Measurements from ENCODE around the gene DOCK1.

The DOCK1 gene

DNA sequence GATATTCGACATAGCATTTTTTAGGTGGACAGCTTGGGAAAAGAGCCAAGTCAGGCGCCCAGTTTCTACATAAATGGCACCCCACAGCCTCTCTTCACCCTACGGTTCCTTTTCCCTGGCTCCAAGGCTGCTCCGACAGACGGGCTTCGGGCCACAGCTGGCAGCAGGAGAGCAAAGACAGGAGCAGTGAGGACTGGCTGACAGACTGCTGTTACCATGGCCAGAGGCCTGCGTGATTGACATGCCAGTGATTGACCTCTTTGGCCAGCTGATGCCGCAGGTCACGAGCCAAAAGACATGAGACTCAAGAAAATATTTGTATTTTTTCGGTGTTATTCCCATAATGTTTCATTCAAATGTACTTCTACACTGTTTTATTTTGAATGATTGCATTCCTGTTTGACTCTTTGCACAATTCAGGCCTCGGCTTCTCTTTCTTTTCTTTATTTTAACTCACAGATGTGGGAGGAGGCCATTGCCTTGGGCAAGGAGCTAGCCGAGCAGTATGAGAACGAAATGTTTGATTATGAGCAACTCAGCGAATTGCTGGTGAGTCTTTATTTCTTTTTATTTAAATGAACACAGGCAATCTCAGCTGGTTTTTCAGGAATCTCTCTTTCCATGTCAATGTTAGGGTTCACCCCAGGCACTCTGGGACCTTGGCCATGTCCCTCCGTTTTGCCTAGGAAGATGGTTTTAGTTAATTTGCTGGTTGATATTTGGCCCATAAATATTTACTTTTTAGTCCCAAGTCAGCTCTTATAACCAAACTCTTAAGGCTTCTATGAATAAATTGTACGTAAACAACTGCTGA is 497.6 kb downstream of the DOCK1 start:
- no peak for DNase-seq (ENCODE audit: low spot score)

DNA sequence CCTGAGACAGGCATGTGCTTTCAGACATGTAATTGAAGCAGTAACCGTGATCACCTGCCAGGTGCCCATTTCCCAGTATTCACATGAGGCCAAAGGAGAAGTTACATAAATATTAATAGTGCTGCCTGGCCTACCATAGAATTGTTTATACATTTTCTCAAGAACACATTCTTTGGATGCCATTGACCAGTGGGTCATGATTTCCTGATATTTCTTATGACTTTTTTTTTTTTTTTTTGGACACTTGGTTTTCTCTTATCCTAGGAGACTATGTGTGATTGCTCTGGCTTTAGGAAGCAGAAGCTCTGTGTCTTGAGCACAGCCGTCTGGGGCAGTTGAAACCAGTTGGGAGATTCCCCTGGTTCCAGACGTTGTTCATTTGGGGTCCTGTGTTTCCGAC is 500.0 kb downstream of the DOCK1 start:
- DNase-seq (ENCODE audit: low spot score) = no peak

DNA sequence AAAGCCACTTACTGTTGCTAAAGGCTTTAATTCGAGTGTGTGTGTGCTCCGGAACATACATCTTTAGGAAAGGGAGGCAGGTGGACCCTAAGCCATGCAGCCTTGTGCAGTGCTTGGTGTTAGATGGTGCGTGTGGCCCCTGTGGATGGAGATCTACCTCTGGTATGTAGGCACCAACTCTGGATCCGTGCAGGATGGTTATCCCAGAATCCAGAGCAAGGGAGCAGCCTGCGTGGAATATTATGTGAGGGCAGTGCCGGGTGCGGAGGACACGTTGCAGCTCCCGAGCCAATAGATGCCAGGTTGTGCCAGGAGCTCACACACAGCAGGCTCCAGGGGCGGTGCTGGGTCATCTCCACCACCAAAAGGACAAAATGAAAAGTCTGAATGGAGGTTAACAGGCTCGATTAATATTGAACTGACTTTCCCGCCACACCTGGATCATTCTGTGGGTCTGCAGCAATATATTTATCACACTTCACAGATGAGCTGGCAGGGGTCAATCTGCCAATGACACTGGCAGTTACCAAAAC is 500.9 kb downstream of the DOCK1 start:
- DNase-seq (ENCODE audit: low spot score) = no peak

DNA sequence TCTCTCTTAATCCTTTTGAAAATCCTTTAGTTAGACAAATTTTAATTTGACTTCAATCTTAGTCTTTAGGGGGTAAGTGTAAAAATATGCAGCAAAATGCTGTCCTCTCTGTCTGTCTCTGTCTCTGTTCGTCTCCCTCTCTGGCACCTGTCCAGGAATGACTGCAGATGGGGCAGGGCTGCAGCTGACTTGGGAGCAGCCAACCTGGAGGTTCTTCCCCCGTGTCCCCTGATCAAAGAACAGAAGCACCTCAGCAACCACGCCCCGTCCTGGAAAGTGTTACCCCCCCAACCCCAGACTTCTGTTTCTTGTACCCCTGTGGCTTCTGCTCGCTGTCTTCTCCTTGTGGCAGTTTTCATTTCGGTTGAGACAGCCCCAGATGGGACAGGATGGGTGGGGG is 502.3 kb downstream of the DOCK1 start:
- DNase-seq (ENCODE audit: low spot score) = no peak

DNA sequence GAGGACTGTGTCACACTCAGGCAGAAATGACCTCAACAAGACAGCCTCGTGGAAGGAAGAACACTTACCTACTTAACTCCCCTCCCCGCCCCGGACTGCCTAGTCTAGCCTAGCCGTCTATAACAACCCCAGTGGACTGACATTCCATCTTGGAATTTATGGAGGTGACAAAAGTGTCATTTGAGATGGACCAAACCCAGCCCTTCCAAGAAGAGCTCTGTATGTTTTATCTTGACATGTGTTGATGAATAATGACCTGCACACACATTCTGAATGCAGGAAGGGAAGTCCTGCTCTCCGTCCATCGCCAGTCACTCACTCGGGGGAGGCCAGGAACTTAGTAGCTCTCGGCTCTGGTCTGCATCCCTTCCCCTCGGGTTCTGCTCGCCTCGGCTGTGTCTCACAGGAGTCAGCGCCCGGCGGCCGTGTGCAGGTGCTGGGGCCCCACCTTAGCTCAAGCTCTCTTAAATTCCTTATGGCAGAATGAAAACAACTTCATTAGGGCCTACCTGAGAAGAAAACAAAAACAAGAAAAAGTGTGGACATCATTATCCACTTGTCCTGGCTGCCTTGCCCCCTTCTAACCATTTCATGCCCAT is 503.0 kb downstream of the DOCK1 start:
- no peak for DNase-seq (ENCODE audit: low spot score)

DNA sequence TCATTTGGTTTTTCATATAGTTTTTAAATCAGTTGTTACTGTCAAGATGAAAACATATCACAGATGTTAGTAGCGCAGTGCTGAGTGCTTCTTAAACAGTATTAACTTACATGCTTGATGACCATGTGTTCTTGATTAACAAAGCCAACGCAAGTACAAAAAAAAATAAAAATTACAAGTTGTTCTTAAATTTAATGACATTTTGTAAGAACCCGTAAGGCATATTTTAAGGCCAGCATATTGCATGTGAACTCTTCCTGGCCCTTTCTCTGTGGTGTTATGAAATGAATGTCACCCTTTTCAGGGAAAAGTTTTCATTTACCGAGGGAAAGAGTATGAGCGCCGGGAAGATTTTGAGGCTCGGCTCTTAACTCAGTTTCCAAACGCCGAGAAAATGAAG is 503.5 kb downstream of the DOCK1 start:
- no peak for DNase-seq (ENCODE audit: low spot score)

DNA sequence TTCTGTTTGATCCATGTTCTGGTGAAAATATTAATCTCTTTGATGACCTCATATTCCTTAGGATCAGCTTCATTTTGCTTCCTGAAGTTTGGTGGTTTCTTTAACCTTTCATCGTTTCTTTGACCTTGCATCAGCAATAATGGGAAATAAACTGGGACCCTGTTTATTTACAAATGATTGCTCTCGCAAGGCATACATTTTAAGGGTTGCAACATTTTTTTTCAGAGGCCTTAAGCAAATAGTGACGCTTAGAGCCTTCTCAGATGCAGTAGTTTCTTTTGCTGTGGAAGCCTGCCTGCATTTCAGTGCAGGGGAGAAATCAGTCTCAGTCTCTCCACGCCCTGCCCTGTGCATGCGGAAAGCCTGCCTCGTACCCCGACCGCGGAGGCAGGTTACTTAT is 504.8 kb downstream of the DOCK1 start:
- DNase-seq (ENCODE audit: low spot score) = no peak

DNA sequence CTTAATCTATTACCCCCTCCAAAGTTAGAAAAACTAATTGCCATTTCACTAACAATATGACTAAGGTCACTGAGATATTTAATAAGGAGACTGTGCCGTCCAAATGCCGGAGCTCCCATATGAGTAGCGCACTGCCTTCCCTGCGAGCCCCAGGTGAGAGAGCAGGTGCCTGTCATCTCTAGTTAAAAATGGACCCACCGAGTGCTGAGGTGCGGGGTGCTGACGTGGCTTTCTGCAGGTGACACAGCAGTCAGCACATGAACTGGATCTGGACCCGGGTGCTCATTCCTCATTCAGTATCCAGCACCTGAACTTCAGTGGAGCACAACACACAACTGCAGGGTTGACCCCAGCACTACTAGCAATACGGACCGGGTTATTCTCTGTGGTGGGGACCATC is 505.8 kb downstream of the DOCK1 start:
- DNase-seq (ENCODE audit: low spot score) = no peak

DNA sequence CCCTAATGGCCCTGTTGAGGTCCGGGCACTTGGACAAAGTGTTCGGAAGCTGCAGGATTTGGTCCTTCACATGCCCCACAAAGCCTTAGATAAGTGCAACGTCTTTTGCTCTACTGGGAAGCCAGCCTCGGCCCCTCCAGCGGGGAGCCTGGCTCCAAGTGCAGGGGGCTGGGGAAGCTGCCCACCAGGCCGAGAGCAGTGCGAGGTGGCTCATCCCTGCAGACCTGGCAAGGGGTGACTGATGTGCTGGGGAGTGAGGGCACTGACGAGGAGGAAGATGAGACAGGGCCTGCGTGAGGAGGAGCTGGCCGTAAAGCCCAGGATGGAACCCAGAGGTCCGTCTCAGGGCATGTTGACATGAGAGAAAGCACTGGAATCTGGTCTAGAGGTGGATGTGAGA is 508.1 kb downstream of the DOCK1 start:
- no peak for DNase-seq (ENCODE audit: low spot score)

DNA sequence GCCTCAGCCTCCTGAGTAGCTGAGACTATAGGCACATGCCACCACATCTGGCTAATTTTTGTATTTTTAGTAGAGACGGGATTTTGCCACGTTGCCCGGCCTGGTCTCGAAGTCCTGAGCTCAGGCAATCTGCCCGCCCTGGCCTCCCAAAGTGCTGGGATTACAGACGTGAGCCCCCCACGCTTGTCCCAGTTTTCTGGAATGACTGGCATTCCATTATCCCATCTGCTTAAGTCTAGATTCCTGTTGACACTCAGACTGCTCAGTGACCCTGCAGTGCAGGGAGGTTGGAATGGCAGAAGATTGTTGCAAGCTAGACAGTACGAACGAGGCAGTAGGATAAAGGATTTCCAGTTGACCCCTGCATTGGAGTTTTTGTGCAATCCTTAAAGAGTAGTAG is 508.8 kb downstream of the DOCK1 start:
- DNase-seq (ENCODE audit: low spot score) = no peak

DNA sequence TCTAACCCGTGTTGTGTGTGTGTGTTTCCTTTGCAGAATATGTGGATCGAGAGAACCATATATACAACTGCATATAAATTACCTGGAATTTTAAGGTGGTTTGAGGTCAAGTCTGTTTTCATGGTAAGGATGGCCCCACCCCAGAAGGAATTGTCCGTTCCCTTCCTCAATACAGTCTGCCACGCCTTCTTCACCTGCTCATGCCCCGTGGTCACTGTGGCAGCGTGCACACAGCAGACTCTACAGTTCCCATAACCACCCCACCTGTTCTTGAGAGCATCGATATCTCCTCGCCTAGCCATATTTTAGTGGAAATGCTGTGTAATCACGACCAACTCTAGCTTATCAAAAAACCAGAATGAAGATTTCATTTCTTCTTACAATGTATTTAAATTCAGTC is 509.9 kb downstream of the DOCK1 start:
- DNase-seq (ENCODE audit: low spot score) = no peak

DNA sequence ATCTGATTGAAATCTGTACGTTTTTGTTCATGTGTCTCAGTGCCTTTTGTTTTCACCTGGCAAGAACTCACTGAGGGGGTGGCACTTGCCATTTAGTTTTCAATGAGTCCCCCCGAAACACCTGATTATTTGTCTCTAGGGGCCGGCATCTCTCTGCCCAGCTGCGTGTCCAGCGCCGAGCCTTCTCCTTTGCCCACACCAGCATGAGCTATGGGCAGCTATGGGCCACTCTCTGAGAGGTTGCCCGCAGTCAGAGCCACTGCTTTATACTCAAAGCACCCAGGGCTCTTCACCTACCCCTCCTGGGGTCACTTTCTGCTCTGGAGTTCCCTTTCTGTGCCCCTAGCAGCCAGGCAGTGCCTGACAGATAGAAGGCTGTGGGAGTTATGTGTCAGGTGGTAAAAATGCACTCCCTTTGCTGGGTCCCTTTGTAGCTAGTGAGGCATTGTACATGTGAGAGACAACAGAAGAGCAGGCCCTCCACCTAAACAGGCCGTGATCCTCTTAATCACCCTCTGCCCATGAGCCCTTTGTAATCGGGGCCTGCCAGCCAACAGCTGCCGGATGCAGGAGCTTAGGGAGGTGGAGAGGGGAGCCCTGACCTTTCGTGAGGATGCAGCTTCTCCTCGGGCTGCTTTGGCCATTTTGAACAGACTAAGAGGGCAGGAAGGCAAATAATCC is 510.8 kb downstream of the DOCK1 start:
- no peak for DNase-seq (ENCODE audit: low spot score)

DNA sequence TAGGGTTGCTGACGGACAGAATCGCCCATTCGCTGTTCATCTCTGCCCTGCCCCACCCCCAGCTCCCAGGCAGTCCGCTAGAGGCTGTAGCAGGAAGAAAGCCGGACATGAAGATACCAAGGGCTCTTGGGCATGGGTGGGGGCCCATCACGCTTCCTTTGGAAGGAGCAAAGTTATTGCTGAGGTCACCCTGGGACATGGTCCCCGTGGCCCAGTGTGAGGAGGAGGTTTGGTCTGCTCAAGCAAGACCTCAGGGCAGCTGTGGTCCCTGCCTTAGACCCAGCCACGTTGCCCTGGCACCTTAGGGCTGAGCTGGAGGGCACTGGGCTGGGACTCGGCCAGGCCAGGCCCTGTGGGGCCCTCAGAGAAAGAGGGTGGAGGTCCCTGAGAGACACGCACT is 511.8 kb downstream of the DOCK1 start:
- no peak for DNase-seq (ENCODE audit: low spot score)

DNA sequence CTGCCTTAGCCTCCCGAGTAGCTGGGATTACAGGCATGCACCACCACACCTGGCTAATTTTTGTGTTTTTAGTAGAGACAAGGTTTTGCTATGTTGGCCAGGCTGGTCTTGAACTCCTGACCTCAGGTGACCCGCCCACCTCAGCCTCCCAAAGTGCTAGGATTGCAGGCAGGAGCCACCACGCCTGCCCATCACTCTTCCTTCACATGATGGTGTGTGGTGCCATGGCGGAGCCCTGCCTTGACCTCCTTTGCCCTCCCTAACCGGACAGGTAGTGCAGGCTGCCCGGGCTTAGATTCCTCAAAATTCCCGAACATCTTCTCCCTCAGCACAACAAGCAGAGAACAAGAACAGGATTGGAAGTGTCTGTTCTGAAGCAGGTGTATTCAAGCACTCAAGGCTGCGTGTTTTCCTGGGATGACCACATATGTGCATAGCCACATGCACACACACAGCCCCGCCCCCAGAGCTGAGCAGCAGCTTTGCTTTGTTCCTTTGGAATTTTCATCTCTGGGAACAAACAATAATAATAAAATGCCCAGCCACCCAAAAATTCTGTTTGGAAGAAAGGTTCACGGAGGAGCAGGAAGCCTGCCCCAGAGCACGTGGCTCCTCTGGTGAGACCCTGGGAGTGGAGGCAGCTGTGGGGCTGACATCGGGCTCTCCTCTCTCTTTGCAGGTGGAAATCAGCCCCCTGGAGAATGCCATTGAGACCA is 512.6 kb downstream of the DOCK1 start:
- DNase-seq (ENCODE audit: low spot score) = no peak

DNA sequence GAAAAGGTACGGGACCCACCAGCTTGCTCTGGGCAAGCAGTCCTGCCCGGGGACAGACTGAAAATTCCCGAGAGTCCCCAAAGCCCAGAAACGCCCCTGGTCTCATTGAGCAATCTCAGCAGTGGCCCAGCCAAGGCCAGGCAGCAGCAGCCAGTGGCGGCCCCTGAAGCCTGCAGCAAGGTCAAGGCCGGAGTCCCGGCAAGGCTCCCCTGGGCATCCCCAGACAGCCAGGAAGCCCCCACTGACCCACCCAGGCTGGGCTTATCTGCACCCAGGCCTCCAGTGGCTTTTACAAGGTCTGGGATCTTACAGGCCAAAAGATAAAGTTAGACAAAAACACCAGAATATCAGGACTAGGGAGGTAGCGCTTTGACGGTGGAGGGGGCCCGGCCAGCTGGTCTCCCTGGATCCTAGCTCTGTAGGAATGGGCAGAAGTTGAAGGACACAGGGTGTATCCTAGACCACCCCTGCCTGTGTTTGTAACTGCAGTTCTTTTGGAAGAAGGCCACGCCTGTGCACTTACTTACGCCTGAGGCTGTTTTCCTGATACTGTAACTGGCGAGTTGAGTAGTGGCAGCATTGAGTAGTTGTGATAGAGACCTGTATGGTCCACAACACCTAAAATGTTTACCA is 513.4 kb downstream of the DOCK1 start:
- DNase-seq (ENCODE audit: low spot score) = no peak

DNA sequence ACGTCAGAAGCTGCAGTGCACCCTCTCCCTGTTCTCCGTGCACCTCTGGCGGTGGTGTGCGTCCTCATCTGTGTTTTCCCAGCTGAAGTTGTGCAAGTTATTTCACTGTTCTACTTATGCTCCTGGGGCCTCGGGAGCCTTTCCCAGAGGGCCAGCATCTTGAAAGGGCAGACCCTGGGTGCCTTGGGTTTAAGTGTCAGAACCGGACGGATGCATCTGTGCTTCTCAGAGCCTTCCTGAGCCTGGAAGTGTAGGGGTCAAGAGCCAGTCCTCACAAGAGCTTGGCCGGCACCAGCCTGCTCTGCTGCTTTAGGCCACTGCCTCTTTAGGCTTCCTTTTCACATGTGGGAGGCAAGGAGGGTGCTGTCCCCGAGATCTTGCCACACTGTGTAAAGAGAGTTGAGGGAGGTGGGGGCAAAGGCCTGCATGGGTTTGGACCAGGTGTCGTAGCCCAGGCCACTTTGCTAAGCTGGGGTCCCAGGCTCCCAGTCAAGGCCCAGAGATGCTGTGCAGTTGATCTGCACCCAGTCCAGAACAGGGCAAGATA is 515.0 kb downstream of the DOCK1 start:
- no peak for DNase-seq (ENCODE audit: low spot score)

DNA sequence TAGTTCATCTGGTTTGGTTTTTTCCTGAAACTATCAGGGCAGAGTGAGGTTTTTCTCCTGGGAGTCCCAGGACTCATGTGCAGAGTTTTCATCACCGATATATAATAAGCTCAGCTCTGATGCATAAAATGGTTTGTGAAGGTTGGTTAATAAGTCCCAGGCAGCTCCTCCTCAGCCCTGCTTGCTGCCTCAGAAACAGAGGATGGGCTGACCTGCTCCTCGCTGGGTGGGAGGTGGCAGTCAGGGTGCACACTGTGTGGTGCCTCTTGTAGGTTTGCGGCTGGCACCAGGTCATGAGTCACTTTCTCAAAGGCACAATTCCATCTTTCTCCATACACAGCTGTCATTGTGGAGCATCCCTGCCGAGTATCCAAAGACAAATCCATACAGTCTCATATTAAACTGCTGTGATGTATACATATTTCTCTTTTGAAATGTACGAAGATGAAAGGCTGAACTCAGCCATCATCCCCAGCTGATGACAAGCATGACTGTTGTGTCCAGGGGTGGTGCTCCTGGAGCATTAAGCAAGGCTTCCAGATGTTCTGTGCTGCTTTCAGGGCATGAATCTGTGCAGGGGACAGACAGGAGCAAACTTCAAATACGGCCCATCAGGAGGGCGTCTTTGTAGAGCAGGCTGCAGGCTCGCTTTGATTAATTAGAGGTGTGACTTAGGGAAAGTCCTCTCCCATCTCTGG is 518.1 kb downstream of the DOCK1 start:
- no peak for DNase-seq (ENCODE audit: low spot score)

DNA sequence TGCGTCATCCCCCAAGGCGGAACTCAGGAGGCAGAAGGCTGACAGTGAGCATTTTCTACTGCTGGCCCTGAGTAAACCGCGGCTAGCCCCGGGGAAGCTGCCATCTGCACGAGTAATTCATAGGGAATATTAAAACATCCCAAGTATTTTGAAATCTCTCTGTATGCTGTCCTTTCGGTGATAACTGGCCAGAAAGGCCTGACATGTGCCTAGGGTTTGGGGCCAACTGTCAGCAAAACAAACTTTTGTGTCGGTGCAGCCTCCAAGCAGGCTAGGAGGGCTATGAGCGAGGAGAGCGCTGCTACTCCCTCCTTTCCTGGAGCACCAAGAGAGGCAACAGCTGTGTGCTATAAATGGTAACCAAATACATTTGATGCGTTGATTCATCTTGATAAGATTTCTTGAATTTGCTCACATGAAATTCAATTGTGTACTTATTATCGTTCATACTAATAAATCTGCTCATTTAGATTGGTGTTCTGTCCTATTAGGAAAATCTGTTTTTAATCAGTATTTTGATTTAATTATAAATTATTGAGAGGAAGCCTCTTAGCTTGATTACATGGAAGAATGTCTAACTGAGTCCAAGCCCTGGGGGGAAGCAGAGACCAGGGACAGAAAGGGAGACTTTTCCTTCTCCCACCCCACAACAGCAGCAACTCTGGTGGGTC is 519.5 kb downstream of the DOCK1 start:
- no peak for DNase-seq (ENCODE audit: low spot score)

DNA sequence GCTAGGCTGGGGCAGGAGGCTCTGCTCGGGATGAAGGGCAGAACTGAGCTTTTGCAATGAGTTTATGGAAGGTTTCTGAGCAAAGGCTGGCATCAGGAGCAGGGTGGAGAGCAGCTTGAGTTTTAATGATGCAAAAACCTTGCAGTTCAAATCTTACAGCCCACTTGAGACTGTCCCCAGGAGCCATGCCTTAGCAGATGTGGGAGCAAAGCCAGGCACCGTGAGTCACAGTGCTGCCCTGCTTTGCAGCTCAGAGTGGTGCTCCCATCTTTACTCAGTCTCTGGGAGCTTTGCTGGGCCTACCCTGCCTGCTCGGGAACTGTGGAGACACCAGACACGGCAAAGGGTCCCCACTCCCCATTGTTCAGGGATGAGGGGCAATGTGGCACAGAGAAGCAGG is 521.5 kb downstream of the DOCK1 start:
- DNase-seq (ENCODE audit: low spot score) = no peak

DNA sequence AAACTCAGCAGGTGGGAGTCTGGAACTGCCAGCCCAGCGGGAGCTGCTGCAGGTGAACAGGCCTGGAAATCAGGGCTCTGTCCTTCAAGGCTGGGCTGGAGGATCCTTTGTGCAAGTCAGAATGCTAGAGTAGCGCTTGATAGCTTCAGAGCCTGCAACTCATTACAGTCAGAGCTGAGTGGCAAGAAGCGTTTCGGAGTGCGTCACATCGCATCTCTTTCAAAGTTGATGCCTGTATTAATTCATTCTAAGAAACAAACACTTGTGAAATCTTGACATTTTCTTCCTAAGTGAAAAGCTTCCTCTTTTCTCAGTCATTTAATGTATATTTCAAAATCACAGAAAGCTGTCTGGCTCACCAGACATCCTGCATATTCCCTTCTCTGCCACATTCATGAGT is 522.7 kb downstream of the DOCK1 start:
- no peak for DNase-seq (ENCODE audit: low spot score)

Data from kidney capillary endothelial cell (primary cell).